NT2/D1 (cell line): ENCODE data around the gene STH.

Experiments
- SUZ12 ChIP-seq: IDR thresholded peaks from 2 replicates; pipeline ENCODE4 v1.6.1; 2011; ENCODE audit not compliant: insufficient read length, insufficient read depth; ENCODE audit errors: extremely low read depth
- YY1 ChIP-seq: IDR thresholded peaks from 2 replicates; pipeline ENCODE4 v1.6.1; 2011; ENCODE audit not compliant: insufficient read length, insufficient read depth
- ZNF274 ChIP-seq: IDR thresholded peaks from 2 replicates; pipeline ENCODE4 v1.6.1; 2011; ENCODE audit warnings: mild to moderate bottlenecking, low read depth, low read length

GRCh38 chr17:45964634-45965033 is 34.4 kb upstream of the STH start:
- TF ChIP-seq YY1, result no peak
- TF ChIP-seq SUZ12, result no peak
- no peak for TF ChIP-seq ZNF274
